A673 (cell line): ENCODE results near the gene MMP14. TPM values are rescaled to one million over a fixed set of nuclear protein-coding genes. Genes with fewer than 3 reads are reported as not detected.

Experiments
- BruUV-seq: library from RNA; stranded (reverse); fragments of 400-500 nt; replicated peaks from 2 replicates; lab custom pipeline; 2021; lab: Mats Ljungman, UMichigan
- CTCF ChIA-PET: fragments of 300-600 bp; sonication (Branson Sonifier 250); formaldehyde crosslinking; loops from one replicate; lab custom pipeline; 2022; ENCODE audit warnings: antibody characterized with exemption; lab: Charles Lee
- POLR2A ChIA-PET: fragments of 300-600 bp; sonication (Branson Sonifier 250); formaldehyde crosslinking; loops from one replicate; lab custom pipeline; 2022; ENCODE audit warnings: antibody characterized with exemption; ENCODE audit not compliant: low non-redundant PET; lab: Charles Lee
- DNase-seq: peaks from one replicate; pipeline ENCODE4 v3.0.0-alpha.2; 2015; ENCODE audit warnings: low spot score
- H3K27ac ChIP-seq: fragments of 200-600 bp; sonication (generic); 2 replicates; pipeline ENCODE4 v1.5.1; 2016; ENCODE audit warnings: mixed run types, low read depth, mild to moderate bottlenecking, mixed read lengths, antibody characterized with exemption, low read length; ENCODE audit not compliant: poor library complexity, severe bottlenecking
- H3K27me3 ChIP-seq: fragments of 200-600 bp; sonication (generic); replicated peaks from 2 replicates; pipeline ENCODE4 v1.6.1; 2017; ENCODE audit warnings: mixed run types, low read depth, mild to moderate bottlenecking, mixed read lengths, antibody characterized with exemption, low read length; ENCODE audit not compliant: insufficient read depth, poor library complexity
- H3K36me3 ChIP-seq: fragments of 200-600 bp; sonication (generic); 2 replicates; pipeline ENCODE4 v1.6.1; 2016; ENCODE audit warnings: mixed run types, mild to moderate bottlenecking, mixed read lengths, antibody characterized with exemption, low read length; ENCODE audit not compliant: insufficient read depth, poor library complexity, severe bottlenecking
- H3K4me1 ChIP-seq: fragments of 200-600 bp; sonication (generic); 2 replicates; pipeline ENCODE4 v1.6.1; 2017; ENCODE audit warnings: mixed run types, mild to moderate bottlenecking, mixed read lengths, antibody characterized with exemption, low read length; ENCODE audit not compliant: insufficient read depth, poor library complexity, severe bottlenecking
- H3K4me3 ChIP-seq: fragments of 200-600 bp; sonication (generic); 2 replicates; pipeline ENCODE4 v1.5.1; 2016; ENCODE audit warnings: low read depth, mixed run types, mild to moderate bottlenecking, mixed read lengths, low read length; ENCODE audit not compliant: poor library complexity, severe bottlenecking
- H3K9me3 ChIP-seq: fragments of 200-600 bp; sonication (generic); 2 replicates; pipeline ENCODE4 v1.6.1; 2016; ENCODE audit warnings: mixed run types, low read depth, mild to moderate bottlenecking, mixed read lengths, antibody characterized with exemption, low read length; ENCODE audit not compliant: poor library complexity, severe bottlenecking
- CTCF ChIP-seq: fragments of 300-800, 200-600 bp; sonication (generic); conservative IDR thresholded peaks from 2 replicates; pipeline ENCODE4 v1.5.1; 2017; ENCODE audit warnings: low read depth, mild to moderate bottlenecking, antibody characterized with exemption, low read length, moderate library complexity, mixed read lengths
- EZH2 ChIP-seq: fragments of 200-600 bp; sonication (generic); IDR thresholded peaks from 2 replicates; pipeline ENCODE4 v1.6.1; 2017; ENCODE audit warnings: borderline replicate concordance, low read depth, mild to moderate bottlenecking, mixed read lengths, antibody characterized with exemption, low read length; ENCODE audit not compliant: poor library complexity, severe bottlenecking
- intact Hi-C: fragments of 100-400 bp; cut with micrococcal nuclease; formaldehyde crosslinking; loops from one replicate; pipeline ENCODE4 v1.10.0; 2022; ENCODE audit not compliant: unreplicated experiment
- total RNA-seq: library from RNA; stranded (reverse); gene quantifications from 2 replicates; pipeline ENCODE4 v1.2.3, GENCODE V29; 2021

Gene MMP14
- total RNA-seq, 1 experiment from 2014 or later: 91.3 TPM

GRCh38 chr14:22896356-22896755, 60.0 kb downstream of the MMP14 start:
- Histone ChIP-seq H3K9me3 (no peaks in the 10 kb centered on the region), H3K4me1 (no peaks in the 10 kb centered on the region), H3K36me3 (peaks cover 18% of the 10 kb centered on the region), H3K4me3 (no peak overlapping the region), H3K27me3 (no peaks in the 10 kb centered on the region), H3K27ac (no peak overlapping the region)
- BruUV-seq: no TSS peak
- ChIA-PET CTCF (interaction anchor here (0.7 to 1.2 kb wide), 2 partner anchors 13 to 326 kb away, joined by 3 read pairs; partner anchors contain the start of gene REM2), POLR2A (no interaction called here)
- intact Hi-C loops: no loop called here
- DNase-seq: no peak
- no peak for TF ChIP-seq EZH2
- no peak for TF ChIP-seq CTCF

- TF ChIP-seq CTCF (no peak), EZH2 (no peak)
- H3K9me3 ChIP-seq: no peaks in the 10 kb centered on the region
- intact Hi-C loops: no loop called here
- ChIA-PET CTCF (interaction anchor here (0.6 to 1.2 kb wide), 2 partner anchors 119 to 327 kb away, joined by 3 to 10 read pairs; no protein-coding TSS in a partner anchor), POLR2A (no interaction called here)
- DNase-seq: no peak
- no peaks in the 10 kb centered on the region for H3K27me3 ChIP-seq
- no peak overlapping the region for H3K27ac ChIP-seq
- no peaks in the 10 kb centered on the region for H3K4me1 ChIP-seq
- no peak overlapping the region for H3K4me3 ChIP-seq
- BruUV-seq: no TSS peak
- peaks cover 22% of the 10 kb centered on the region for H3K36me3 ChIP-seq
Observed at GRCh38 chr14:22896760-22897159, 60.4 kb downstream of the MMP14 start.

DNA sequence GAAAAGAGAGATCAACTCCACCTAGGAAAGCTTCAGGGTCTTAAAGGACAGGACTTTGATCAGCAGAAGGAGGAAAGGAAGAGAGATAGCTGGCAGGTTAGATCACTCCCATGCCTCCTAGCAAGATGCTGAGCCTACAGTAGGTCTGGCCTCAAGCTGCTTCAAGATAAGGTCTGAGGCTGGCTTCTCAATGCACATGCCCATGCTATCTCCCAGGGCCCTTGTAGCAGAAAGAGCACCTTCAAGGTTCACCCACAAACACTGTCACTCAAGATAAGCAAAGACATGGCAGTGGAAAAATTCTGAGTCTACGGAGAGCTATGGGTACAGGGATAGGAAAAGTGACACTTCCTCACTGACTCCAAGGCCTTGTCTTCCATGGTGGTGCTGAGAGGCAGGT, 61.0 kb downstream of the MMP14 start:
- H3K9me3 ChIP-seq: no peaks in the 10 kb centered on the region
- no peaks in the 10 kb centered on the region for H3K27me3 ChIP-seq
- H3K4me3 ChIP-seq: no peak overlapping the region
- intact Hi-C loops: no loop called here
- DNase-seq: no peak
- no peak for TF ChIP-seq EZH2
- no peak for TF ChIP-seq CTCF
- POLR2A ChIA-PET: no interaction called here
- no TSS peak for BruUV-seq
- peaks cover 28% of the 10 kb centered on the region for H3K36me3 ChIP-seq
- CTCF ChIA-PET: interaction anchor here (0.6 kb wide), 1 partner anchor 120 kb away, joined by 10 read pairs; no protein-coding TSS in a partner anchor
- H3K4me1 ChIP-seq: no peaks in the 10 kb centered on the region
- no peak overlapping the region for H3K27ac ChIP-seq

Other genes starting within 250 kb of the MMP14 start
- gene DAD1, start 247.4 kb upstream of the MMP14 start, total RNA-seq: 224 and 261 TPM in 2 replicates
- gene ABHD4, start 238.3 kb upstream of the MMP14 start, total RNA-seq: 36.6 and 40.7 TPM in 2 replicates
- gene OR6J1, start 192.2 kb upstream of the MMP14 start, total RNA-seq: not detected in 2 replicates
- 103 and 107 TPM in 2 replicates for gene OXA1L, start 69.9 kb upstream of the MMP14 start, total RNA-seq
- gene SLC7A7, start 21.1 kb upstream of the MMP14 start, total RNA-seq: 1.9 and 2.3 TPM in 2 replicates
- gene MRPL52, start 6.7 kb upstream of the MMP14 start, total RNA-seq: 169 and 187 TPM in 2 replicates
- 7.8 and 11.8 TPM in 2 replicates for gene LRP10, start 35.2 kb downstream of the MMP14 start, total RNA-seq
- 0.15 TPM in 1 of 2 replicates, not detected in the other for gene REM2, start 46.6 kb downstream of the MMP14 start, total RNA-seq
- 105 and 118 TPM in 2 replicates for gene RBM23, start 82.6 kb downstream of the MMP14 start, total RNA-seq
- gene PRMT5, start 92.8 kb downstream of the MMP14 start, total RNA-seq: 244 and 273 TPM in 2 replicates
- 62.7 and 73.9 TPM in 2 replicates for gene HAUS4, start 120.5 kb downstream of the MMP14 start, total RNA-seq
- 37.6 and 43.6 TPM in 2 replicates for gene AJUBA, start 146.0 kb downstream of the MMP14 start, total RNA-seq
- 9.9 and 10.8 TPM in 2 replicates for gene C14orf93, start 173.6 kb downstream of the MMP14 start, total RNA-seq
- gene PSMB5, start 198.3 kb downstream of the MMP14 start, total RNA-seq: 491 and 500 TPM in 2 replicates
- gene PSMB11, start 205.6 kb downstream of the MMP14 start, total RNA-seq: not detected in 2 replicates
- 44.8 and 47.0 TPM in 2 replicates for gene CDH24, start 220.9 kb downstream of the MMP14 start, total RNA-seq